GM21515 (cell line): Measurements from ENCODE around the gene SH3BP5.

Source experiments
- ATAC-seq: cut with Tn5 transposase; IDR thresholded peaks from one replicate; pipeline ENCODE4 v1.9.1; 2021; ENCODE audit not compliant: unreplicated experiment

The SH3BP5 gene

DNA sequence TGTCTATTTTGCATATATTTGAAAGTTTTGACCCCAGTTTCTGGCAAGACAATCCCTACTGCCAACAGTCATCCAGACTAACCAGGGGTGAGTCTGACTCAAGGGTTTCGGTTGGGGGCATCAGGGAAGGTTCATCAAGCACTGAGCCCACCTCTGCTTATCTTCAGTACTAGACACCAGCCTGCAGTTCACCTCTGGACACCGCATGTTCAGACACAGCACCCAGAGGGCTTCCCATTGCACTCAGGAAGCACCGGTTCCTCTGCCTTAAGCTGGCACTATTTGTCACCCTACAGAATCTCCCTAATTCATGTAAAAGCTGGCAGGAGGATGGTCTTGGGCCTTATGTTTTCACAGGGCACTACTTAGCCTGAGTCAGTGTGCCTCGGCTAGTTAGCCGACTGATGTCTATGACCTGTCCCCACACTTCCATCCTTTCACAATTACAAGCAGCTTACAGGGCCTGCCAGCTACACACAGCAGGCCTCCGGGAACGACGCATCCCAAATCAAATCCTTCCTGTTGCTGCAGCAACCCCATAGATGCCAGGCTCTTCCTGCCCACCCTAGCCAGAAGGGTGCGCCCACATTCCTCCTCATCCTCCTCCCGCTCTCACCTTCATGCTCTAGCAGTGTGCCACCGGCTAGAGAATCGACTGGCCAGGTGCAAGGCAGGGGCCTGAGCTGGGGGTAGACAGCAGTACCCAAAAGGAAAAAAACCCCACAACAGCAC, 52.5 kb downstream of the SH3BP5 start:
- no peak for ATAC-seq

DNA sequence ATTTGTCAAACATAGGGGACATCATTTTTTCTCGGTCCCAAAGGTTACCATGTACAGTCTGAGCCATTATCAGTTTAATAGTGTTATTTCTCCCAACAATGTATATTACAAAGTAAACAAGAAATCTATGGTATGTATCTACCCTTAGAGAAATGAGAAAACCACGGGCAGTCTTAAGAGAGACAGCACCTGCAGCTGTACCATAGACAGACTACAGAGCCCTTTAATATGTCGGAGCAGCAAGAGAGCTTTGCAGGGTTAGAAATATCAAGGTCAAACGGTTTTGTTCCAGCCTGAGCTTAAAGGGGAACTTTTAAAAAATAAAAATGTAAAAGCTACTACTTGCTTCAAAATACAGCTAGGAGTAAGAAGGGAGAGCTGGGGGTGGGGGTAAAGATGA, 53.2 kb downstream of the SH3BP5 start:
- ATAC-seq = no peak

DNA sequence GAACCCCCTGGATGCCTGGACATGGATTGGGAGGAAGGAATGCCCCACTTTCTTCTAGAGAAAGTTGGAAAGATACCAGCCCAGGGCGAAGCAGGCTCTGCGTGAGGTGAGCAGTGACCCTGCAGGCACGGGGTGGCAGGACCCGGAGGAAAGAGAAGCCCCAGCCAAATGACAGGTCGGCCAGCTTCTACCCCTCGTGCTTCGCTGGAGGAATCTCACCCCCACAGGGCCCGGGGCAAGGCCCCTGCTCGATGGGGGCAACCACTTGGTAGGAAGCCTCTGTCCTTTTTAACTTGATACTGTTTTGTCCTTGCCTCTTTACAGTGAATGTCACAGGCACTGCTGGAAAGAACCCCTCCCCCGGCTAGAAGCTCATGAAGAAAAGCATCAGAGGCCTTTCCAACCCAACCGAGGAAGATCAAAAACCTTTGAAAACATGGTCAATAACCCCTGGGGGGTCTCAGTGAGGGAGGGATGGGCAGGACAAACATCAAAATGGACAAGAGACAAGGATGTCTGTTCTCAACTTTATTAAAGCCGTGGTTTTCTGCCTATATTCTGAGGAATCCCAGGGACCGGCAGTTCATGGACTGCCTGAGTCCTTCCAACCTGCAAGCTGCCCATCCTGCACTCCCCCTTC, 54.4 kb downstream of the SH3BP5 start:
- no peak for ATAC-seq

DNA sequence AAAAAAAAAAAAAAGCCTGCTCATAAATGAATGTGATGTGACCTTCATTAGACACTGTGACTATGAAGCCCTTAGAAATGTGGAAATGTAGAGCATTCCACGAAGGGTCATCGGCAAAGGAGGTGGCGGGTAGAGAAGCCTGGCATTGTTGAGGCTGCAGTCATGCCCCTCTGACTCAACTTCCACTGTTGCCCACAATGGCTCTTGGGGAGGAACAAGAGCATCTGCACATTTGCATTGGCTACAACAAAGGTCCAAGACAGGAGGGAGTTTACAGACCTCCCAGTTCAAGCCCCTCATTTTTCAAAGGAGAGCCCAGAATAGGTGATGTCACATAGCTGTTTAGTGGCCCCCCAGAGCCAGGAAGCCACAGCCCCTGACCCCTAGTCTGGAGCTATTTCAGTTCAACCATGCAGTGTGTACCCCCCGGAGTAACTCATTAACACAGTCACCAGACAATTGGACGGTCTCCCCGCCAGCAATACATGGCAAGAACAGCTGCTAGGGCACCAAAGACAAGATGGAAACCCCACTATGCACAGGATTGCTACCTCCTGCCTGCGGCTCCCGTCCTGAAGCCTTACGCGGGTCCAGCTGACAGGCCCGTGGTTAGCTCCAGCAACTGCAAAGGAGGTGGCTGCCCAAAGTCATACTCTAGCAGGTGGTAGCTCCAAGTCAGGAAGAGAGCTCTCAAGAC, 56.2 kb downstream of the SH3BP5 start:
- ATAC-seq = no peak

DNA sequence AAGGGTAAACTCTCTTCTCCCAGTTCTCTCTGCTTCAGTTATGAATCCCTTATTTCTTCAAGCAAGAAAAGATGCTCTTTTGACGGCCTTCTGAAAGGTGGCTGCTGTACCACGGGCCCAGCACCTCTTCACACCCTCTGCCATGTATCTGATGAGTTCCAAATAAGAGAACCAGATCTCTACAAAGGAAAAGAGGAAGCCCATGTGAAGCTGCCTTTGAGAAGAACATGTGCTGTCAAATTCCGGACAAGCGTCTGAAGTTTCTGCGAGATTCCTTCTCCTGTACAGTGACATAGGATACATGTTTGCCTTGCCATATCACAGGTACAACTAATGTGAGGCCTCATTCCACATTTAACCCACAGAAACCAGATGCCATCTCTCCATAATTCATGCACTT, 59.2 kb downstream of the SH3BP5 start:
- ATAC-seq = no peak

DNA sequence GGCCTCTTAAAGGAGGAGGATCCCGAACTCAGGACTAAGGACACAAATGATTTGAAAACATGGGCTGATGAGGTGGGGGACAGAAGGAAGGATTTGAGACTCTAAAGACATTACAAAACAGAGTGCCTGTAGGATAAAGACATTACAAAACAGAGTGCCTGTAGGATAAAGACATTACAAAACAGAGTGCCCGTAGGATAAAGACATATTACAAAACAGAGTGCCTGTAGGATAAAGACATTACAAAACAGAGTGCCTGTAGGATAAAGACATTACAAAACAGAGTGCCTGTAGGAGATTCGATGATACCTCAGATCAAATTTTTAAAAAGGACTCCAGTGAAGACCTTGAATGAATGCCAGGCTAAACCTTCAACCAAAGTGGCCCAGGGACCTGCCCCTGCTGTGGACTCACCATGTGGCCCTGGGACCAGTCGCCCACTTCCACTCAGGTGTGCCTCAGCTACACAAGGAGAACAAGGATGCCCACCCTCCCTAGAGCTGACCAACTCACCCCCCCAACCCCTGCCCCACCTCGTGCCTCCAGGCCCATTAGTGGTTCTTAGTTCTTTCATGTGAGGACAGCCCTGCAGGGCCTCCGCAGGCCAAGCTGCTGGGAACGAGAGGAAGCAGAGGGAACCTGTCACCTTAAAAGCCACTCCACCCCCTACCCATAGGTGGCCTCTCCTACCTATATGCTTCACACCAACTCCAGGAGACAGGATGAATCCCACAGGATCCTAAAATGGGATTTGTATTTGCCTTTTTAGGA, 59.8 kb downstream of the SH3BP5 start:
- no peak for ATAC-seq

DNA sequence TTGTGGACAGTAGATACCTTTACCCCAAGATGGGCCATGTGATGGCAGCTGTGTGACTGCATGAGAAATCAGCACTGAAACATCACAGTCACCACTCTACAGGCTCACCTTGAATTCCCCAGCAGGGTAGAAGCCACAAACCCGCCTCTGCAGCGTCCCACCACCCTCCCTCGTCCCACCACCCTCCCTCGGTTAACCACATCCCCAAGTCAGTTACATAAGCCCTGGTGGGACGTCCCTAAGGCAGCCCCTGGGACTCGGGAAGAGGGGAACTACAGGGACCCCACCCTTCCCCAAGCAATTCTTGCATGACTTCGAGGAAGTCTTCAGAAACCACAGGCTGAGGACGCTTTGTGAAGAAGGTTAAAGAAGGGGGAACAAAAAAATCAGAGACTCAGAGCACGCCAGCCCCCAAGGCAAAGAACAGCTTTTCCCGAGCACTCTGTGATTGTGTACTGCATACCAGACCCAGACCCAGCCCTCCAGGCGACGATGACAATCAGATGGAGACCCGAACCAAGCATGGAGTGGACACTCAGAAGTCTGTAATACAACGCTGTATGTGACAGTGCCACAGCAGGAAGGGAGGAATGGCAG, 60.5 kb downstream of the SH3BP5 start:
- ATAC-seq = peak; percentile 70

DNA sequence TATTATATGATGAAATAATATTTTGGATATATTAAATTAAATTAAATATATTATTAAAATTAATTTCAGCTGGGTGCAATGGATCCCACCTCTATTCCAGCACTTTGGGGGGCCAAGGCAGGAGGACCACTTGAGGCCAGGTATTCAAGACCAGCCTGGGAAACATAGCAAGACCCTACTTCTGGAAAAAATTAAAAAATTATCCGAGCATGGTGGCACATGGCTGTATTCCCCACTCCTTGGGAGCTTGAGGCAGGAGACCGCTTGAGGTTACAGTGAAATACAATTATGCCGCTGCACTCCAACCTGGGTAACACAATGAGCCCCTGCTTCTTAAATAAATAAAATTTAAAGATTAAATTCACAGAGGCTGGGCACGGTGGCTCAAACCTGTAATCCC, 61.4 kb downstream of the SH3BP5 start:
- no peak for ATAC-seq

DNA sequence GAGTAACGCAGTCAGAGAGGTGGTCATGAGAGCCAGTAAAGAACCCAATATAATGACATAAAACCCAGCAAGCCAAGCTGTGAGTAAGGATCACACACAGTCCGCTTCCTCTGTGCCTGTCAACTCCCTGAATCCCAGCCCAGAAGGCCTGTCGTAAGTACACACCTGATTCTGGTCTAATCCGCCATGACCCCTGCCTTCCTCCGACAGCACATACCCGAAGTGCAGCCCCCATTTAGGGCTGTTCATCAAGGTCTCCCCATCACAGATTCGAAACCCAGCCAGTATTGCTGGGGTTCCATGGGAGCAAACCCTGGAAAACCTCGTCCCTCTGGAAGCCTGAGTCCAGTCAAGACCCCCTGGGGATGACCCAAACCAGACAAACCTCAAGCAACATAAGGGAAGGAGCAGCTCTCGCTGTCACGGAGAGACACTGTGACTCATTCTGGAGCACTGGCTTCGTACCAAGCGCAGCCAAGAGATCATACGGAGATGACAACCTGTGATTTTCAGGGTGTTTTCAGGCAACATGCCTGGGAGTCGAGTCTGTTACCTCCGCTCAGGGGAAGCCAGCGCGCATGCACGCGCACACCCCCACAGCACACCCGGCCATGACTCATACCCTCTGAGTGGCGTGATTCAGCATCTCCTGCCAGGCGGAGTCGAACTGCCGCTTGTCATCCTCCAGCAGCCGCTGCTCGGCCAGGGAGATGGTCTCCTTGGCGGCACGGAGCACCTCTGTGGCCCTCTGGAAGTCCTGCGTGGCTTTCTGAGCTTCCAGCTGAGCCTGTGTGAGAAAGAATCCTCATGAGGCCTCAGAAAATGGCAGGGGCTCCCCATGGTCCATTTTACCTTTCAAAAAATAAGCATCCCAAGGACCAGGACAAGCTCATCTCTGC, 63.0 kb downstream of the SH3BP5 start:
- peak; percentile 59 for ATAC-seq

DNA sequence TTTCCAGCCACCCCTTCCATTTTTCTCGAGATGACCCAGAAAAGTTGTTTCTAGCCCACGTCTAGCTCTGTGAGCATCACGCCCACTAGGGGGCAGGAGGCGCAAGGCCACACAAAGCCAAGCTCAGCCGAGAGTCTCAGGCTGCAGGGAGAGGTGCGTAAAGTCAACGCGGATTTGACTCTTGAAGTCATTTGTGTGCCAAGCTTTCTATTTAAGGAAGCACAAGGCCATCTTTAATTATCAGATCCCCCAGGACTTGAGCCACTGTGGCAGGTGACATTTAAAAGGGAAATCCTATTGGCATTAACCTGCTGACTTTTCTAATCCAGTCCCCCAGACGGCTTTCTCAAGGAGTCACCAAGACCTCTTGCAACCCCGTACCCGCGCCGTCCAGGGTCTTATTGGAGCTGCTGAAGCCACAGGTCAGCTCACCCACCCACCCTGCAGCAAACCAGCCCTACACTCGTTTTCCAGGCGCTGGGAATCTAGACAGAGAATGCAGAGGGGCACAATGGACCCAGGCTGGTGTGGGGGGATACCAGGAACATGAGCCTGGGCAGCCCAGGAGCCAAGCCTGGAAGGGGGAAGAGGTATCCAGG, 64.3 kb downstream of the SH3BP5 start:
- ATAC-seq = no peak

DNA sequence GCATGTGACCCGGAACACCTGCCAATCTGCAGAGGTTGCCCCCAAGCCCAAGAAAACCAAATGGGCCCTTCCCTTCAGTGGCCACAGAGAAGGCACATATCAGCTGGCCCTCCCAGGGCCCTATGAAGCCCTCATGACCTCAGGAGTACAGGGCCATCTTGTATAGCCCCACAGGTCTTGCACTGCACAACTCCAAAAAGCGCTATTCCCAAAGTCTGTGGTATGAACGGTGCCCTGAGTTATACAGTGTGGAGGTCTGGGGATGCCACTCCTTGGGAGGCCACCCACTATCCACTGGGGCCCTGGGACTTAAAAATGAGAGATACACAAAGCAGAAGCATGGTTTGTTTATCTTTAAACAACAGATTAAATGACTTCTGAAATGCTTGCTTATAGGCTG, 64.9 kb downstream of the SH3BP5 start:
- no peak for ATAC-seq

DNA sequence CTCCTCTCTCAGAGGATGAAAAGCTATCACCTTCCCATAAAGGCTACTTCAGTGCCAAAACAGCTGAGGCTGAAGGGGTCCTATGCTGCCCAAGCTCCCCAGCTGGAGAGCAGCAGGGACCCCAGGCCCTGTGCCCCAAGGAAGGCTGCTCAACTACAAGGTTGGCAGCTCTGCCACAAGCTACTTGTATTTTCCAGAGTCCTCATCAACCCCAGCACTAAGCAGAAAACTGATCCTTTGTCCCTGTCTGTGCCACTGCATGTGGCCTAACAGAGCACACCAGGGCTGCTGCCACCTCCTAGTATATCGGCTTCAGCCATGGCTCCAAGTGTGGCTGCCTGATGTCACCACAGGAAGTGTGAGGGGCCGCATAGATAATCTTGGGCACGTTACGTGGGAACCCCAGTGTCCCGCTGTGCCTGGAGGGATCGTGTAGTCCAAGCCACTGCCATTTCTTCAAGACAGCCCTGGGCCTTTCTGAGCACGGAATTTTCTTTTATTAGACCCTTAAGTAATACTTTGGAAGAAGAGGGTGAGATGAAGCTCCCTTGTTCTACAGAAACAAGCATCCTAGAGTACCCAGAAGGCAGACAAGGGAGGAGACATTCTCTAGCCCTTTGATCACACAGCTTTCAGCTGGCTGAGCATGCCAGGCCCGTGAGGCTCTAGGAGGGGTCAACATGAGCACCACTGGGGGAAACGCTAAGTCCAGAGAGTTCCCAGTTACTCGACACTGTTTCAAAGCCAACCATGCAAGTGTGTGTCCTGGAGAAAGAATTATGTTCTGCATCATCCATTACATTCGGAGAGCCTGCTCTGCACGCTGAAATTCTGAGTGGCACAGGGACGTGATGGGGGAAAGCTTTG, 65.6 kb downstream of the SH3BP5 start:
- ATAC-seq = no peak

DNA sequence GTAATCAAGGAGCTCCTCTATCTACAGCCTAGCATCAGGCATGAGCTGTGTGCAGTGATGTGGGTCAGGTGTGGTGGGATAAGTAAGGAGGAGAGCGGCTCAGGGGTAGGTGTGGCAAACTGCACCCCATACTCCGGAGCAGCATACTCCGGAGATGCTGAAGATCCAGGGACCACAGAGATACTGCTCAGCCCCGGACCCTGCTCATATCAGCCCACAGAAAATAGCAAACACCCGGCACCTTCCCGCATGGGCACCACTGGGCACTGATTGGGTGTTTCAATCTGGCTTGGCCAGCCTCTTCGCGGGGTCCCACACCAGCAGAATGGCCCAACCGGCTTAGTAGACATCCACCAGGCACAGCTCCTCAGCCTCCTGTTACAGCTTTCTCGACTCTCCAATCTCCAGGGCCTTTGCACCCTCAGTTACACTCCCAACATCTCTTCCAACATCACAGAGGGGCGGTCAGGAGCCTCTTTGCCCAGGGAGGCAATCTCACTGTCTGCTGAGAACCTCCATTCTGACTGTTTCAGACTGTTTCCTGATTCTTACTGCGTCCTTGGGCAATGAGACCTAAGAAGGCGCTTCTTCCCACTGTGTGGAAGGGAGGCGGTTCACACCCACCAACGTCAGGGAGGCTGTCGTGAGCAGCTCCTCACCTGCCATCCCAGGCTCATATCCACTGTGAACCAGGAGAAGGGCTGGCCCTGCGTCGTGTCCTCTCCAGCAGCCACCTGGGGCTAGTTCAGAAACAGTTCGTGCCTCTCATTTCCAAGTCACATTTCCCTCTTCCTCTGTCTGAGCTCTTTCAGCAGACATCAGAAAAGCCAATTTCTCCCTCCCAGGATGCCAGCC, 66.5 kb downstream of the SH3BP5 start:
- ATAC-seq = no peak

DNA sequence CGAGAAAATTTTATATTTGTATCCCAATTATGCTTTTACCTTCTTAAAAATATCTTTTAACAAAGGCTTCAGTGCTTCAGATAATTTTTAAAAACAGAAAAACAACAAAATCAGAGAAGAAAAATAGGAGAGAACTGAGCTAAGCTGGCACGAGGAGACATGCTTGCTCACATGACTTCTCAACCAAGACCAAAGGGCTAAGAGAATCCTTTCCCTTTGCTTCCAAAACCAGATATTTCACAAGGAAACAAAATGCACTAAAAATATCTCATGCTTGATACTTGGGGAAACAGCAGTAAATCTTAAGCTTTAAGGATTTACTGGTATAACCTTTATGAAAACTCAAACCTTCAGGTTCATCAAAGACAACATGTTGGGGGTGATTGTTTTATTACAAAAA, 67.9 kb downstream of the SH3BP5 start:
- no peak for ATAC-seq

DNA sequence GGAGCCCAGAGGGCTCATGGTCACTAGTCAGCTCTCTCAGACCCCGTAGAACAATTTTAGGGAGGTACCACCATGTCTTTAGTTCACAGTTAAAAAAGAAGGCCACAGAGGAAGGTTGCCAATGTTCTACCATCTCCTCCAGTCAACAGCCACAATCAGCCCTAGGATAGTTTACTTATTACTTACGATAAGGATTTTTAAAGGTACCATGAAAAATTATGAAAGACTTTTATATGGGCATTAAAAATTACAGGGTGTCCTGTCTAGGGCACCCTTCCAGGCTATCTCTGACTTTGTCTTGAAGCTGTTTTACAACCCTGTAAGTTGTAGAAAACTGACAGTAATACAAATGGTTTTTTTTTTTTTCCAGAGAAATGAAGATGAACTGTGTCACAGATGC, 68.5 kb downstream of the SH3BP5 start:
- no peak for ATAC-seq

DNA sequence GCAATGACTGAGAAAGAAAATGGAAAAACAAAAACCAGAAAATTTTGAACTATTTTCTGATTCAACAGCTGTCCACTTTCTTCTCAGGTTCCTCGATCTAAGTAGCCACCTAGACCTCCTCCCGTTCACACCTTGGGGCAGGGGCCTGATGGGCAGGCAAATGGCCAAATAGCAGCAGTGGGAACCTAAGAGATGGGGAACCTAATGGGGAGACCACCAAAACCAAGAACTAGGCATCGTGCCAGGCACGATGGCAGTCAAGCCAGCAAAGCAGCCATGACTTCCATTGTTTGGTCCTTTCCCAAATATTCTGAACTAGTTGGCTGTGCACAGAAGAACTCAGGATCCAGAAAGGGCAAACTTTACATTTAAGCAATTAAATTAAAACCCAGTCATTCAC, 69.3 kb downstream of the SH3BP5 start:
- ATAC-seq = no peak

DNA sequence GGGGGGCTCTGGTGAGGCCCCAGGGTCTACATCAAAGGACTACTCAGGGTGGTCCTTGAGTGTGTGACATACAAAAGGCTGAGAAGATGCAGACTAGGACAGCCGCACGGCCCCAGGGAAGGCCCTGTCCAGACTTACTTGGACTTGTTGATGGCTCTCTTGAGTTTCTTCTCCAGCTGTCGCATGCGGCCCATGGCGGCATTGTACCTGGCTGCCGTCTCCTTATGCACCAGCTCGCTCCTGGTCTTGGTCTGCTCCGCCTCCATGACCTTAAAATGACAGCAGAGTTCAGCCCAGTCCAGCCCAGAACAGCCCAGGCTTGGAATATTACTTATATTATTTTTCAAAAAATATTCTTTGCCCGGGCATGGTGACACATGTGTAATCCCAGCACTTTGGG, 70.4 kb downstream of the SH3BP5 start:
- no peak for ATAC-seq

DNA sequence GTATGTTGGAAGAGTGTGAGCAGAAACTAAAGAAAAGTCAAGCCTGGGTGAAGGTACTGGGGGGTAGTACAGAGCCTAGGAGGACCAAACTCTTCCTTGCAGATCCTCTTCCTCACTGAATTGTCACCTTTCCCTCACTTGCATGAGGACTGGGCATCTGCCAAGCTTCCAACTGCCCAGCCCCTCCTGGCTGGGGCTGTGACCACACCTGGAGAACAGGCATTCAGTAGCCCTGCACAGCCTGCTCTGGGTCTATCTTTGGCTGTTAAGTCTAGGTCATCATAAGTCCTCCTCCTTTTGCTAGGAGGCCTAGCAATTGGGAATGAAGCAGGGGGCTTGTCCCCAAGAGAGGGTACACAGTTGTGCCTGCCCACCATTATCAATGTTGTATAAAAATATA, 71.1 kb downstream of the SH3BP5 start:
- ATAC-seq = no peak
